HG03159 (cell line): ENCODE data around the gene KRT76.

Experiments
- ATAC-seq: cut with Tn5 transposase; IDR thresholded peaks from one replicate; pipeline ENCODE4 v1.9.1; 2021; ENCODE audit warnings: mild to moderate bottlenecking, moderate library complexity; ENCODE audit not compliant: unreplicated experiment

Gene KRT76

GRCh38 chr12:52813885-52814709 is 37.0 kb upstream of the KRT76 start, which contains the start of gene KRT4:
TSS of gene KRT4 (minus strand) at chr12:52814116. CDS start at chr12:52814058, 58 bp downstream.
- ATAC-seq: no peak

GRCh38 chr12:52813203-52813819 is 36.2 kb upstream of the KRT76 start:
- ATAC-seq: no peak

GRCh38 chr12:52812749-52813148 is 35.6 kb upstream of the KRT76 start:
- no peak for ATAC-seq

GRCh38 chr12:52812073-52812400 is 34.9 kb upstream of the KRT76 start:
- ATAC-seq: no peak

GRCh38 chr12:52811191-52812072 is 34.3 kb upstream of the KRT76 start:
- no peak for ATAC-seq

GRCh38 chr12:52810554-52810953 is 33.4 kb upstream of the KRT76 start:
- ATAC-seq: no peak

GRCh38 chr12:52809166-52809565 is 32.0 kb upstream of the KRT76 start:
- no peak for ATAC-seq

GRCh38 chr12:52808573-52809160 is 31.5 kb upstream of the KRT76 start:
- no peak for ATAC-seq

- ATAC-seq: no peak
Observed at GRCh38 chr12:52807544-52808470, 30.7 kb upstream of the KRT76 start.

- no peak for ATAC-seq
Observed at GRCh38 chr12:52806821-52807543, 29.8 kb upstream of the KRT76 start.

- no peak for ATAC-seq
Observed at GRCh38 chr12:52806169-52806811, 29.1 kb upstream of the KRT76 start.

- no peak for ATAC-seq
Observed at GRCh38 chr12:52805739-52806138, 28.6 kb upstream of the KRT76 start.

GRCh38 chr12:52805000-52805399 is 27.9 kb upstream of the KRT76 start:
- ATAC-seq: no peak

- ATAC-seq: no peak
Observed at GRCh38 chr12:52802442-52802841, 25.3 kb upstream of the KRT76 start.

GRCh38 chr12:52801773-52802172 is 24.6 kb upstream of the KRT76 start:
- no peak for ATAC-seq

- no peak for ATAC-seq
Observed at GRCh38 chr12:52800259-52800917, 23.2 kb upstream of the KRT76 start.

GRCh38 chr12:52799505-52800211 is 22.5 kb upstream of the KRT76 start:
- ATAC-seq: no peak
